B cell (primary cell): Measurements from ENCODE around the gene STOX2. TPM values are rescaled to one million over a fixed set of nuclear protein-coding genes. Genes with fewer than 3 reads are reported as not detected.

Experiments
- ATAC-seq: fragments of 200-7000 bp; cut with Tn5 transposase; one replicate; pipeline ENCODE4 v1.10.0; 2021; ENCODE audit warnings: low read depth, mild to moderate bottlenecking, moderate number of reproducible peaks, moderate library complexity
- CTCF ChIA-PET: fragments of 350-600 bp; sonication (Branson Sonifier 250); formaldehyde crosslinking; loops from one replicate; lab custom pipeline; 2021; ENCODE audit warnings: antibody characterized with exemption, inconsistent platforms; lab: Charles Lee
- POLR2A ChIA-PET: fragments of 350-600 bp; sonication (Branson Sonifier 250); formaldehyde crosslinking; loops from one replicate; lab custom pipeline; 2021; ENCODE audit warnings: antibody characterized with exemption; lab: Charles Lee
- DNase-seq: peaks from one replicate; pipeline ENCODE4 v3.0.0; 2013
- H2AFZ ChIP-seq: 2 replicates; pipeline ENCODE4 v1.6.1; 2012; ENCODE audit warnings: mild to moderate bottlenecking, low read depth, low read length; ENCODE audit not compliant: insufficient read depth, poor library complexity, severe bottlenecking
- H3K27ac ChIP-seq, 2 donors: 1 replicate in 1 of 2; 2 replicates in 1 of 2; pipeline ENCODE4 v1.5.1; 2012 to 2013; ENCODE audit warnings: low read length in 2 of 2, mild to moderate bottlenecking in 2 of 2, moderate library complexity in 1 of 2
- H3K27me3 ChIP-seq, 4 experiments: fragments of 200-600 bp in 1 of 4; sonication (generic) in 1 of 4; replicated peaks in 1 of 4; 1 replicate in 2 of 4; 2 replicates in 2 of 4; pipeline versions ENCODE4 v1.6.1 to v1.7.0; 2013 to 2016; ENCODE audit warnings: low read length in 3 of 4, mild to moderate bottlenecking in 2 of 4, mixed read lengths in 1 of 4, moderate library complexity in 1 of 4; ENCODE audit not compliant: insufficient read depth in 4 of 4, control insufficient read depth in 3 of 4; ENCODE audit errors: control extremely low read depth in 1 of 4
- H3K36me3 ChIP-seq, 2 experiments: replicated peaks in 1 of 2; 1 replicate in 1 of 2; 2 replicates in 1 of 2; pipeline versions ENCODE4 v1.6.1 to v1.7.1; 2013; ENCODE audit warnings: low read length in 1 of 2; ENCODE audit not compliant: insufficient read depth in 2 of 2, control insufficient read depth in 1 of 2; ENCODE audit errors: control extremely low read depth in 1 of 2, extremely low read depth in 1 of 2
- H3K4me1 ChIP-seq, 2 donors: fragments of 200-600 bp in 1 of 2; sonication (generic) in 1 of 2; 1 replicate in 1 of 2; 2 replicates in 1 of 2; pipeline versions ENCODE4 v1.5.1 to v1.6.1; 2013 to 2017; ENCODE audit warnings: low read length in 2 of 2; ENCODE audit not compliant: control insufficient read depth in 2 of 2, insufficient read depth in 2 of 2
- H3K4me2 ChIP-seq: replicated peaks from 2 replicates; pipeline ENCODE3; 2012; ENCODE audit warnings: mild to moderate bottlenecking, low read depth, low read length; ENCODE audit not compliant: poor library complexity, severe bottlenecking
- H3K4me3 ChIP-seq, 5 experiments: fragments of 200-600 bp in 1 of 5; sonication (generic) in 1 of 5; 1 replicate in 3 of 5; 2 replicates in 2 of 5; pipeline versions ENCODE4 v1.5.1 to v1.7.0; 2011 to 2016; ENCODE audit warnings: low read length in 4 of 5, mild to moderate bottlenecking in 4 of 5, low read depth in 2 of 5, control low read depth in 1 of 5, moderate library complexity in 1 of 5; ENCODE audit not compliant: insufficient read depth in 1 of 5; ENCODE audit errors: control extremely low read depth in 1 of 5, extremely low read depth in 1 of 5
- H3K79me2 ChIP-seq: fragments of 200-600 bp; sonication (generic); one replicate; pipeline ENCODE4 v1.6.0; 2016; ENCODE audit warnings: low read length; ENCODE audit not compliant: control insufficient read depth, insufficient read depth
- H3K9ac ChIP-seq: fragments of 200-600 bp; sonication (generic); 2 replicates; pipeline ENCODE4 v1.6.1; 2017; ENCODE audit warnings: mild to moderate bottlenecking, low read length, moderate library complexity
- H3K9me3 ChIP-seq, 3 donors: one replicate each; pipeline versions ENCODE4 v1.6.1 to v1.7.1; 2013; ENCODE audit warnings: low read length in 2 of 3; ENCODE audit not compliant: control insufficient read depth in 2 of 3, insufficient read depth in 1 of 3; ENCODE audit errors: control extremely low read depth in 1 of 3
- H4K20me1 ChIP-seq: 2 replicates; pipeline ENCODE4 v1.6.0; 2012; ENCODE audit warnings: mild to moderate bottlenecking, low read length; ENCODE audit not compliant: insufficient read depth, control insufficient read depth, poor library complexity, severe bottlenecking
- H3K27ac Mint-ChIP-seq: one replicate; pipeline ENCODE4 v1.8.0; 2021; ENCODE audit warnings: mixed read lengths
- H3K27me3 Mint-ChIP-seq: one replicate; pipeline ENCODE4 v1.8.0; 2021; ENCODE audit warnings: mixed read lengths
- H3K4me1 Mint-ChIP-seq: one replicate; pipeline ENCODE4 v1.8.0; 2021; ENCODE audit warnings: mixed read lengths
- H3K4me3 Mint-ChIP-seq: one replicate; pipeline ENCODE4 v1.8.0; 2021; ENCODE audit warnings: mixed read lengths
- H3K9me3 Mint-ChIP-seq: one replicate; pipeline ENCODE4 v1.8.0; 2022; ENCODE audit warnings: mixed read lengths; ENCODE audit not compliant: insufficient read depth
- EZH2 ChIP-seq: IDR thresholded peaks from 2 replicates; pipeline ENCODE4 v1.6.1; 2012; ENCODE audit warnings: borderline replicate concordance, low read depth, mild to moderate bottlenecking, moderate library complexity, low read length; ENCODE audit not compliant: insufficient read depth, poor library complexity, severe bottlenecking
- WGBS: methylation state at CpG from one replicate; pipeline ENCODE4 v1.1.5; 2013; ENCODE audit warnings: missing lambda C conversion rate; ENCODE audit not compliant: insufficient coverage; 5-methylcytosine and 5-hydroxymethylcytosine counted together
- intact Hi-C: fragments of 100-400 bp; cut with micrococcal nuclease; formaldehyde crosslinking; loops from one replicate; pipeline ENCODE4 v1.10.0; 2022
- polyA plus RNA-seq: library from polyadenylated mRNA; depleted of rRNA; stranded (reverse); fragments of >200 nt; gene quantifications from 2 replicates; pipeline ENCODE4 v1.2.3, GENCODE V29; 2012
- total RNA-seq, 2 donors: library from RNA; stranded (reverse); fragments of 120-200 nt in 1 of 2; gene quantifications; 1 replicate in 1 of 2; 2 replicates in 1 of 2; pipeline versions ENCODE4 v1.2.3 to v1.2.4, GENCODE V29; 2013 to 2022
- TF ChIP-seq, protein P1 (sequence below): fragments of 200-600 bp; IDR thresholded peaks from one replicate; pipeline ENCODE4 v1.8.0; 2022; ENCODE audit warnings: antibody characterized with exemption, mild to moderate bottlenecking

Gene STOX2
- total and polyA plus RNA-seq, 2 donors (not counting 1 experiment from before 2014, with no cell fraction given) = under 0.01 TPM; not detected in 1

DNA sequence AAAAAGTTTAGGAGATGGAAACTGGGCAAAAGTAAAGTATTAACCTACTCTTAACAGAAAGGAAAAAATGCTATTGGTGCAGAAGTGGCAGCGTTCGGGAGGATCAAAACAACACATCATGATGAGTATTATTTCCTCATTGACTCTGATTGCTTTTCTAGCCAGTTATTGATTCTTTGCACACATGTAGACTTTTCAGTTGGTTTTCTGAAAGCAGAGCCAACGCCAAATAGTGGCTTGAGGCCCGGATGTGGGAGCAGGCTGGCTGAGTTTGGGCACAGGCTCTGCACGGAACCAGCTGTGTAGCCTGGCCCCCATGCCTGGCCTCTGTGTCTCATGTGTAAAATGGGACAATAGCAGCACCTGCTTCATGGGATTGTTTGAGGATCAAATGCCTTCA is 21.8 kb downstream of the STOX2 start:
- peaks cover 0 to 5% (median 0%) of the 10 kb centered on the region in 4 experiments for H3K27me3 ChIP-seq
- H3K9me3 ChIP-seq = peaks cover 0 to 9% (median 0%) of the 10 kb centered on the region in 3 donors
- TF ChIP-seq, protein P1, sequence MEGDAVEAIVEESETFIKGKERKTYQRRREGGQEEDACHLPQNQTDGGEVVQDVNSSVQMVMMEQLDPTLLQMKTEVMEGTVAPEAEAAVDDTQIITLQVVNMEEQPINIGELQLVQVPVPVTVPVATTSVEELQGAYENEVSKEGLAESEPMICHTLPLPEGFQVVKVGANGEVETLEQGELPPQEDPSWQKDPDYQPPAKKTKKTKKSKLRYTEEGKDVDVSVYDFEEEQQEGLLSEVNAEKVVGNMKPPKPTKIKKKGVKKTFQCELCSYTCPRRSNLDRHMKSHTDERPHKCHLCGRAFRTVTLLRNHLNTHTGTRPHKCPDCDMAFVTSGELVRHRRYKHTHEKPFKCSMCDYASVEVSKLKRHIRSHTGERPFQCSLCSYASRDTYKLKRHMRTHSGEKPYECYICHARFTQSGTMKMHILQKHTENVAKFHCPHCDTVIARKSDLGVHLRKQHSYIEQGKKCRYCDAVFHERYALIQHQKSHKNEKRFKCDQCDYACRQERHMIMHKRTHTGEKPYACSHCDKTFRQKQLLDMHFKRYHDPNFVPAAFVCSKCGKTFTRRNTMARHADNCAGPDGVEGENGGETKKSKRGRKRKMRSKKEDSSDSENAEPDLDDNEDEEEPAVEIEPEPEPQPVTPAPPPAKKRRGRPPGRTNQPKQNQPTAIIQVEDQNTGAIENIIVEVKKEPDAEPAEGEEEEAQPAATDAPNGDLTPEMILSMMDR = no peak
- no peak for TF ChIP-seq EZH2
- H3K4me2 ChIP-seq = no peak overlapping the region
- Mint-ChIP-seq H3K27me3 (peaks cover 13% of the 10 kb centered on the region), H3K4me3 (no peak overlapping the region), H3K4me1 (no peaks in the 10 kb centered on the region), H3K27ac (no peak overlapping the region), H3K9me3 (peaks cover 2% of the 10 kb centered on the region)
- no peaks in the 10 kb centered on the region for H3K79me2 ChIP-seq
- no peaks in the 10 kb centered on the region for H3K36me3 ChIP-seq
- ATAC-seq (no peak), DNase-seq (no peak)
- H3K9ac ChIP-seq = no peak overlapping the region
- H4K20me1 ChIP-seq = no peaks in the 10 kb centered on the region
- ChIA-PET POLR2A (no interaction called here), CTCF (no interaction called here)
- H3K4me1 ChIP-seq = no peaks in the 10 kb centered on the region
- intact Hi-C loops = no loop called here
- WGBS = 93% methylated on average over 3 of the region's 5 CpGs
- H3K4me3 ChIP-seq = no peak overlapping the region
- H3K27ac ChIP-seq = no peak overlapping the region
- H2AFZ ChIP-seq = no peak overlapping the region

GRCh38 chr4:183932576-183932975 is 27.5 kb downstream of the STOX2 start:
- H3K9me3 ChIP-seq = no peaks in the 10 kb centered on the region
- no peaks in the 10 kb centered on the region for H4K20me1 ChIP-seq
- Mint-ChIP-seq H3K27me3 (peaks cover 18% of the 10 kb centered on the region), H3K27ac (no peak overlapping the region), H3K9me3 (no peaks in the 10 kb centered on the region), H3K4me3 (no peak overlapping the region), H3K4me1 (no peaks in the 10 kb centered on the region)
- peaks cover 0 to 5% (median 0%) of the 10 kb centered on the region in 4 experiments for H3K27me3 ChIP-seq
- intact Hi-C loops = no loop called here
- H3K9ac ChIP-seq = no peak overlapping the region
- DNase-seq (no peak), ATAC-seq (no peak)
- no CpG with 5 or more reads among the region's 3 CpGs for whole genome bisulfite sequencing
- ChIA-PET CTCF (interaction anchor here (1.2 kb wide), 1 partner anchor 10 kb away, joined by 3 read pairs; no protein-coding TSS in a partner anchor), POLR2A (no interaction called here)
- no peaks in the 10 kb centered on the region for H3K36me3 ChIP-seq
- H3K27ac ChIP-seq = no peak overlapping the region
- TF ChIP-seq, protein P1 = no peak
- no peak for TF ChIP-seq EZH2
- H3K4me2 ChIP-seq = no peak overlapping the region
- H3K4me1 ChIP-seq = no peaks in the 10 kb centered on the region
- no peak overlapping the region for H3K4me3 ChIP-seq
- H2AFZ ChIP-seq = no peak overlapping the region
- no peaks in the 10 kb centered on the region for H3K79me2 ChIP-seq
